BJ (cell line): ENCODE data around the gene PPP3CA. TPM values are rescaled to one million over a fixed set of nuclear protein-coding genes. Genes with fewer than 3 reads are reported as not detected.

Source experiments
- CTCF ChIA-PET: fragments of 350-600 bp; formaldehyde crosslinking; extraction: SDS; loops from one replicate; lab custom pipeline; 2021; ENCODE audit warnings: antibody characterized with exemption, inconsistent platforms; lab: Yijun Ruan, JAX
- POLR2A ChIA-PET: fragments of 300-600 bp; sonication (Branson Sonifier 250); formaldehyde crosslinking; extraction: SDS; loops from one replicate; lab custom pipeline; 2021; ENCODE audit warnings: antibody characterized with exemption; lab: Charles Lee
- DNase-seq: peaks from one replicate; pipeline ENCODE4 v3.0.0-alpha.2; 2011; ENCODE audit warnings: low read depth
- H3K27me3 ChIP-seq: 2 replicates; pipeline ENCODE4 v1.6.0; 2011; ENCODE audit warnings: low read length; ENCODE audit not compliant: control insufficient read depth, insufficient read depth
- H3K36me3 ChIP-seq: 2 replicates; pipeline ENCODE4 v1.5.1; 2011; ENCODE audit warnings: low read length; ENCODE audit not compliant: control insufficient read depth, insufficient read depth
- H3K4me3 ChIP-seq: 2 replicates; pipeline ENCODE4 v1.5.1; 2011; ENCODE audit warnings: low read depth, mild to moderate bottlenecking, control low read depth, low read length
- polyA plus RNA-seq: library from polyadenylated mRNA; depleted of rRNA; stranded (reverse); fragments of >200 nt; gene quantifications from 2 replicates; pipeline ENCODE4 v1.2.3, GENCODE V29; 2011
- TF ChIP-seq, protein P1 (sequence below): IDR thresholded peaks from 2 replicates; pipeline ENCODE4 v1.5.1; 2011; ENCODE audit warnings: low read depth, mild to moderate bottlenecking, control low read depth, inconsistent platforms, low read length, moderate library complexity; ENCODE audit not compliant: insufficient read depth

The PPP3CA gene
- polyA plus RNA-seq, 1 experiment, result 10.6 TPM

- Histone ChIP-seq H3K36me3 (no peaks in the 10 kb centered on the region), H3K27me3 (no peaks in the 10 kb centered on the region), H3K4me3 (no peak overlapping the region)
- TF ChIP-seq, protein P1, sequence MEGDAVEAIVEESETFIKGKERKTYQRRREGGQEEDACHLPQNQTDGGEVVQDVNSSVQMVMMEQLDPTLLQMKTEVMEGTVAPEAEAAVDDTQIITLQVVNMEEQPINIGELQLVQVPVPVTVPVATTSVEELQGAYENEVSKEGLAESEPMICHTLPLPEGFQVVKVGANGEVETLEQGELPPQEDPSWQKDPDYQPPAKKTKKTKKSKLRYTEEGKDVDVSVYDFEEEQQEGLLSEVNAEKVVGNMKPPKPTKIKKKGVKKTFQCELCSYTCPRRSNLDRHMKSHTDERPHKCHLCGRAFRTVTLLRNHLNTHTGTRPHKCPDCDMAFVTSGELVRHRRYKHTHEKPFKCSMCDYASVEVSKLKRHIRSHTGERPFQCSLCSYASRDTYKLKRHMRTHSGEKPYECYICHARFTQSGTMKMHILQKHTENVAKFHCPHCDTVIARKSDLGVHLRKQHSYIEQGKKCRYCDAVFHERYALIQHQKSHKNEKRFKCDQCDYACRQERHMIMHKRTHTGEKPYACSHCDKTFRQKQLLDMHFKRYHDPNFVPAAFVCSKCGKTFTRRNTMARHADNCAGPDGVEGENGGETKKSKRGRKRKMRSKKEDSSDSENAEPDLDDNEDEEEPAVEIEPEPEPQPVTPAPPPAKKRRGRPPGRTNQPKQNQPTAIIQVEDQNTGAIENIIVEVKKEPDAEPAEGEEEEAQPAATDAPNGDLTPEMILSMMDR, result no peak
- ChIA-PET POLR2A (no interaction called here), CTCF (interaction anchor here (0.6 to 1.5 kb wide), 4 partner anchors 22 to 180 kb away, joined by 3 to 4 read pairs (median 4); no protein-coding TSS in a partner anchor)
- no peak for DNase-seq
Observed at GRCh38 chr4:101348995-101349800, 1.9 kb upstream of the PPP3CA start.

DNA sequence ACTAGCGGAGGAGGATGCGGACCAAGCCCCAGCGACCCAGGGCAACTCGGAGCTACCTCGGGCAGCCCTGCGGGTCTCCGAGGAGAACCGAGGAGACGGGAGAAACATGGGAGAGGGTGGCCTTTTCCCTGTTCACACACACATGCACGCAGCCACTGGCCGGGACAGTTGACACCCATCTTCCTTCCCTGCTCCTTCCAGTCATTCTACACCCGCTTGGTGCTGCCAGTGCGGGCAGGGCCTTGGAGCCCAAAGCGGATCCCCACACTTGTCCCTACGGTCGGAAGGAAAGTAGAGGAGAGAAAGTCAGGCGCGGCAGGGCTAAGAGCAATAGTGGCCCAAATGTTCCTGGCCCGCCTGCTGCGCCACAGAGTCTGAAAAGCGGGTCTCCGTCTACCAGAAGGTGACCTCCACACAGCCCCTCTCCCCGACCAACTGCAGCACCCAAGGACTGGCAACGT, 1.1 kb upstream of the PPP3CA start:
- ChIA-PET CTCF (interaction anchor here (0.5 to 1.6 kb wide), 5 partner anchors 15 to 1269 kb away, joined by 3 to 7 read pairs (median 4); no protein-coding TSS in a partner anchor), POLR2A (interaction anchor here (0.8 kb wide), 1 partner anchor 21 kb away, joined by 3 read pairs; no protein-coding TSS in a partner anchor)
- no peak for DNase-seq
- H3K36me3 ChIP-seq, result no peaks in the 10 kb centered on the region
- TF ChIP-seq, protein P1, result no peak; the same call in 1 of the 2 replicates
- peak overlapping the region; percentile 69 for H3K4me3 ChIP-seq
- no peaks in the 10 kb centered on the region for H3K27me3 ChIP-seq

DNA sequence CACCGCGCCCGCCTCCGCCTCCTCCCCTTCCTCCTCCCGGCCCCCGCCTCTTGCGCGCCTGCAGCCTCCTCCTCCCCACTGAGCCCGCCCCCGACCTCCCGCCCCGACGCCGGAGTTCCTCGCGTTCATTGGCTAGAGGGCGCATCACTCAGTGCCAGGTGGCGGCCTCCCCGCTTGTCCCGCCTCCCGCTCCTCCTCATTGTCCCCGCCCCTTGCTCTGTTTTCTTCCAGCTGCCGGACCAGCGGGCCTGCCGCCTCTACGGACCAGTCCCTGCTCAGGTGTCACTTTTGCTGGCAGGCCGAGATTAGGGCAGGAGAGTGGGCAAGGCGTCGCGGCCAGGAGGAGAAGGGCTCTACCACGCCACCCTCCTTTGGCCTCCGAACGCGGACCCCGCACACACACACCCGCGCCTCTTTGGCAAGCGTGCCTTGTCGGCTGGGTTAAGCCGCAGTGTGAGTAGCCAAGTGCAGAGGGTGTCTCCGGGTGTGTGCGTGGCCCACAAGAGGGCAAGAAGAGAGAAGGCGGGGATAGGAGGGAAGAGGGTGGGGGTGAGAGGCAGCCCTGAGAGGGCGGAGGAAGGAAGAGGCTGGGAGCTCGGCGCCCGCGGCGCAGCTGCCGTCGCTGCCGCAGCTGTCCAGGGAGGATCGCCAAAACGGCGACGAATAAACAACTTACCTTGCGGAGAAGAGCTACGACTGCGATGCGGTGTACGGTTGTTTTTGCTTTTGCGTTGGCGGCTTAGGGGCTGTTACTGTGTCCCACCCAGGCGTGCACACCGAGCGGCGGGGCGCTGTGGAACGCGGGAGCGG, 436 bp upstream of the PPP3CA start:
- H3K27me3 ChIP-seq, result no peaks in the 10 kb centered on the region
- H3K4me3 ChIP-seq, result peak overlapping the region; percentile 69
- POLR2A ChIA-PET, result interaction anchor here (0.8 kb wide), 1 partner anchor 20 kb away, joined by 3 read pairs; no protein-coding TSS in a partner anchor
- DNase-seq, result peak; percentile 76
- TF ChIP-seq, protein P1, result peak; percentile 35; the same call in 1 of the 2 replicates
- H3K36me3 ChIP-seq, result no peaks in the 10 kb centered on the region
- CTCF ChIA-PET, result interaction anchor here (0.7 to 1.6 kb wide), 5 partner anchors 15 to 383 kb away, joined by 3 to 7 read pairs (median 4); no protein-coding TSS in a partner anchor

DNA sequence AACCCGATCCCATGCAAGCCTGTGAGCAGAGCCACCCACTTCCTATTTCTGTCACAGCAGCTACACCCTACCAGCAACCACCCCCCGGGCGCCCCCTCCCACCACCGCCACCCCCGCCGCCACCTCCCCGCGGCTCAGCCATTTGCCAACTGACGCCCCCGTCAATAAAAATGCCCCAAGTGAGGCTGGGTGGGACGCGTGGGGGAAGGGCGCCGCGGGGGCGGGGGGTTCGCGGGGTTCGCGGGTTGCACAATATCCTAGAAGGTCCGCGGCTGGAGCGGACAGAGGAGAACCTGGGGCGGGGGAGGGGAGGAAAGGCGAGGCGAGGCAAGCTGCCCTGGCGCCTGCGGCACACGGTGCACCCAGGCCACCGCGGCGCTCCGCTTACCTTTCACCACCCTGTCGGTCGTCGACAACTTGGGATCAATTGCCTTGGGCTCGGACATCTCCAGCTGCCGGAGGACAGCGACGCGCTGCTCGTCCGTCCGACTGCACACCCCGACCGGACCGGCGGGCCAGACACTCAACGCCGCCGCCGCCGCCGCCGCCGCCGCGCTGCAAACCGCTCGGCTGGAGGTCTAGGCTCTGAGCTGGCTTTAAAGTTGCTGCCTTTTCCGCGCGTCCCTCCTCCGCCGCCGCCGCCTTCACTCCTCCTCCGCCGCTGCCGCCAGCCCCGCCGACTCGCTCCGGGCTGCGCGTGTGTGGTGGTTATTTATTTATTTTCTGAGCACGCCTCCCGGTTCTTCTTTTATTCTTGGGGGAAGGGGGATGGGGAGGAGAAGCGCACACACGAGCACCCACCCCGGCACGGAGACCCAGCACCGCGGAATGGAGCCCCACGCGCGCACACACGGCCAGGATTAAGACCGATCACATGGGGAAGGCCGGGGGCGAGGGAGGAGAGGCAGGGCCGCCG, 717 bp downstream of the PPP3CA start:
- peak overlapping the region; percentile 69 for H3K4me3 ChIP-seq
- no peak for DNase-seq
- TF ChIP-seq, protein P1, result no peak
- no peaks in the 10 kb centered on the region for H3K36me3 ChIP-seq
- ChIA-PET POLR2A (interaction anchor here (0.7 kb wide), 1 partner anchor 424 kb away, joined by 3 read pairs; no protein-coding TSS in a partner anchor), CTCF (interaction anchor here (0.5 to 1.6 kb wide), 3 partner anchors 10 to 1195 kb away, joined by 4 to 7 read pairs (median 4); no protein-coding TSS in a partner anchor)
- H3K27me3 ChIP-seq, result no peaks in the 10 kb centered on the region
